ENCODE results near the gene LRMDA.

The LRMDA gene

GRCh38 chr10:75556320-75556719 is 124.9 kb downstream of the LRMDA start:
- Histone ChIP-seq H3K9me3 (ENCODE audit: control insufficient read depth, low read depth, low read length) (no peaks in the 10 kb centered on the region), H3K4me1 (ENCODE audit: control insufficient read depth, low read depth, low read length) (no peaks in the 10 kb centered on the region), H3K4me3 (ENCODE audit: low read length) (no peak overlapping the region), H3K36me3 (ENCODE audit: control insufficient read depth, low read depth, low read length) (no peaks in the 10 kb centered on the region), H3K27me3 (ENCODE audit: control insufficient read depth, insufficient read depth, low read length) (no peaks in the 10 kb centered on the region), H3K27ac (ENCODE audit: low read length) (no peak overlapping the region), H3K9ac (ENCODE audit: low read length) (no peak overlapping the region)

GRCh38 chr10:75565286-75566251 is 134.1 kb downstream of the LRMDA start:
- Histone ChIP-seq H3K9me3 (ENCODE audit: control insufficient read depth, low read depth, low read length) (peaks cover 6% of the 10 kb centered on the region), H3K27me3 (ENCODE audit: control insufficient read depth, insufficient read depth, low read length) (no peaks in the 10 kb centered on the region), H3K27ac (ENCODE audit: low read length) (no peak overlapping the region), H3K36me3 (ENCODE audit: control insufficient read depth, low read depth, low read length) (no peaks in the 10 kb centered on the region), H3K4me3 (ENCODE audit: low read length) (no peak overlapping the region), H3K9ac (ENCODE audit: low read length) (no peak overlapping the region), H3K4me1 (ENCODE audit: control insufficient read depth, low read depth, low read length) (peaks cover 3% of the 10 kb centered on the region)

GRCh38 chr10:75568450-75569130 is 137.2 kb downstream of the LRMDA start:
- Histone ChIP-seq H3K9me3 (ENCODE audit: control insufficient read depth, low read depth, low read length) (peaks cover 16% of the 10 kb centered on the region), H3K27ac (ENCODE audit: low read length) (no peak overlapping the region), H3K4me3 (ENCODE audit: low read length) (no peak overlapping the region), H3K4me1 (ENCODE audit: control insufficient read depth, low read depth, low read length) (peaks cover 3% of the 10 kb centered on the region), H3K9ac (ENCODE audit: low read length) (no peak overlapping the region), H3K27me3 (ENCODE audit: control insufficient read depth, insufficient read depth, low read length) (no peaks in the 10 kb centered on the region), H3K36me3 (ENCODE audit: control insufficient read depth, low read depth, low read length) (no peaks in the 10 kb centered on the region)

- Histone ChIP-seq H3K9me3 (ENCODE audit: control insufficient read depth, low read depth, low read length) (peaks cover 19% of the 10 kb centered on the region), H3K9ac (ENCODE audit: low read length) (no peak overlapping the region), H3K36me3 (ENCODE audit: control insufficient read depth, low read depth, low read length) (no peaks in the 10 kb centered on the region), H3K27me3 (ENCODE audit: control insufficient read depth, insufficient read depth, low read length) (no peaks in the 10 kb centered on the region), H3K4me1 (ENCODE audit: control insufficient read depth, low read depth, low read length) (peaks cover 3% of the 10 kb centered on the region), H3K4me3 (ENCODE audit: low read length) (no peak overlapping the region), H3K27ac (ENCODE audit: low read length) (no peak overlapping the region)
Observed at GRCh38 chr10:75569506-75569905, 138.1 kb downstream of the LRMDA start.

GRCh38 chr10:75572478-75572877 is 141.1 kb downstream of the LRMDA start:
- no peaks in the 10 kb centered on the region for H3K36me3 ChIP-seq (ENCODE audit: control insufficient read depth, low read depth, low read length)
- H3K9ac ChIP-seq (ENCODE audit: low read length), result no peak overlapping the region
- no peak overlapping the region for H3K27ac ChIP-seq (ENCODE audit: low read length)
- H3K9me3 ChIP-seq (ENCODE audit: control insufficient read depth, low read depth, low read length), result peaks cover 15% of the 10 kb centered on the region
- H3K4me3 ChIP-seq (ENCODE audit: low read length), result no peak overlapping the region
- peaks cover 3% of the 10 kb centered on the region for H3K4me1 ChIP-seq (ENCODE audit: control insufficient read depth, low read depth, low read length)
- H3K27me3 ChIP-seq (ENCODE audit: control insufficient read depth, insufficient read depth, low read length), result no peaks in the 10 kb centered on the region

- Histone ChIP-seq H3K9ac (ENCODE audit: low read length) (no peak overlapping the region), H3K4me3 (ENCODE audit: low read length) (no peak overlapping the region), H3K4me1 (ENCODE audit: control insufficient read depth, low read depth, low read length) (no peaks in the 10 kb centered on the region), H3K36me3 (ENCODE audit: control insufficient read depth, low read depth, low read length) (no peaks in the 10 kb centered on the region), H3K27ac (ENCODE audit: low read length) (no peak overlapping the region), H3K27me3 (ENCODE audit: control insufficient read depth, insufficient read depth, low read length) (no peaks in the 10 kb centered on the region), H3K9me3 (ENCODE audit: control insufficient read depth, low read depth, low read length) (peaks cover 15% of the 10 kb centered on the region)
Observed at GRCh38 chr10:75575940-75576339, 144.5 kb downstream of the LRMDA start.

- Histone ChIP-seq H3K27ac (ENCODE audit: low read length) (no peak overlapping the region), H3K36me3 (ENCODE audit: control insufficient read depth, low read depth, low read length) (no peaks in the 10 kb centered on the region), H3K9ac (ENCODE audit: low read length) (no peak overlapping the region), H3K9me3 (ENCODE audit: control insufficient read depth, low read depth, low read length) (peaks cover 12% of the 10 kb centered on the region), H3K4me1 (ENCODE audit: control insufficient read depth, low read depth, low read length) (no peaks in the 10 kb centered on the region), H3K4me3 (ENCODE audit: low read length) (no peak overlapping the region), H3K27me3 (ENCODE audit: control insufficient read depth, insufficient read depth, low read length) (no peaks in the 10 kb centered on the region)
Observed at GRCh38 chr10:75582102-75582501, 150.7 kb downstream of the LRMDA start.

GRCh38 chr10:75585294-75585693 is 153.9 kb downstream of the LRMDA start:
- no peak overlapping the region for H3K9ac ChIP-seq (ENCODE audit: low read length)
- H3K9me3 ChIP-seq (ENCODE audit: control insufficient read depth, low read depth, low read length), result peaks cover 12% of the 10 kb centered on the region
- no peaks in the 10 kb centered on the region for H3K27me3 ChIP-seq (ENCODE audit: control insufficient read depth, insufficient read depth, low read length)
- no peaks in the 10 kb centered on the region for H3K36me3 ChIP-seq (ENCODE audit: control insufficient read depth, low read depth, low read length)
- no peak overlapping the region for H3K27ac ChIP-seq (ENCODE audit: low read length)
- H3K4me3 ChIP-seq (ENCODE audit: low read length), result no peak overlapping the region
- H3K4me1 ChIP-seq (ENCODE audit: control insufficient read depth, low read depth, low read length), result no peaks in the 10 kb centered on the region

GRCh38 chr10:75586814-75587213 is 155.4 kb downstream of the LRMDA start:
- H3K27ac ChIP-seq (ENCODE audit: low read length), result no peak overlapping the region
- peaks cover 11% of the 10 kb centered on the region for H3K9me3 ChIP-seq (ENCODE audit: control insufficient read depth, low read depth, low read length)
- no peak overlapping the region for H3K4me3 ChIP-seq (ENCODE audit: low read length)
- no peaks in the 10 kb centered on the region for H3K27me3 ChIP-seq (ENCODE audit: control insufficient read depth, insufficient read depth, low read length)
- no peaks in the 10 kb centered on the region for H3K4me1 ChIP-seq (ENCODE audit: control insufficient read depth, low read depth, low read length)
- H3K9ac ChIP-seq (ENCODE audit: low read length), result no peak overlapping the region
- H3K36me3 ChIP-seq (ENCODE audit: control insufficient read depth, low read depth, low read length), result no peaks in the 10 kb centered on the region

GRCh38 chr10:75588031-75588430 is 156.6 kb downstream of the LRMDA start:
- H3K9ac ChIP-seq (ENCODE audit: low read length), result no peak overlapping the region
- H3K27me3 ChIP-seq (ENCODE audit: control insufficient read depth, insufficient read depth, low read length), result no peaks in the 10 kb centered on the region
- peaks cover under 1% of the 10 kb centered on the region for H3K9me3 ChIP-seq (ENCODE audit: control insufficient read depth, low read depth, low read length)
- H3K4me3 ChIP-seq (ENCODE audit: low read length), result no peak overlapping the region
- H3K27ac ChIP-seq (ENCODE audit: low read length), result no peak overlapping the region
- no peaks in the 10 kb centered on the region for H3K36me3 ChIP-seq (ENCODE audit: control insufficient read depth, low read depth, low read length)
- H3K4me1 ChIP-seq (ENCODE audit: control insufficient read depth, low read depth, low read length), result no peaks in the 10 kb centered on the region

GRCh38 chr10:75589895-75590654 is 158.7 kb downstream of the LRMDA start:
- Histone ChIP-seq H3K9ac (ENCODE audit: low read length) (no peak overlapping the region), H3K4me3 (ENCODE audit: low read length) (no peak overlapping the region)

More at GRCh38 chr10:75589895-75590654, 158.7 kb downstream of the LRMDA start:
- Histone ChIP-seq H3K27me3 (ENCODE audit: control insufficient read depth, insufficient read depth, low read length) (no peaks in the 10 kb centered on the region), H3K9me3 (ENCODE audit: control insufficient read depth, low read depth, low read length) (no peaks in the 10 kb centered on the region), H3K4me1 (ENCODE audit: control insufficient read depth, low read depth, low read length) (no peaks in the 10 kb centered on the region), H3K36me3 (ENCODE audit: control insufficient read depth, low read depth, low read length) (no peaks in the 10 kb centered on the region), H3K27ac (ENCODE audit: low read length) (no peak overlapping the region)
